Endothelial cell of umbilical vein (primary cell): ENCODE measurements around the gene MAGEC2. TPM values are rescaled to one million over a fixed set of nuclear protein-coding genes. Genes with fewer than 3 reads are reported as not detected.

Source experiments
- BruUV-seq: library from RNA; stranded (reverse); fragments of 400-500 nt; replicated peaks from 2 replicates; lab custom pipeline; 2021; lab: Mats Ljungman, UMichigan
- CTCF ChIA-PET: fragments of 300-600, 350-600 bp; sonication (Branson Sonifier 250); formaldehyde crosslinking; loops from one replicate; lab custom pipeline; 2021; ENCODE audit warnings: antibody characterized with exemption, inconsistent platforms; lab: Charles Lee
- POLR2A ChIA-PET: fragments of 300-600, 350-600 bp; sonication (Branson Sonifier 250); formaldehyde crosslinking; loops from one replicate; lab custom pipeline; 2021; ENCODE audit warnings: antibody characterized with exemption, inconsistent platforms; lab: Charles Lee
- DNase-seq: peaks from one replicate; pipeline ENCODE4 v3.0.0-alpha.2; 2011; ENCODE audit warnings: low read depth, low spot score
- FAIRE-seq: peaks from 2 replicates; lab custom pipeline; 2011; peaks lifted over from hg19 to GRCh38; lab: Jason Lieb, UNC
- H2AFZ ChIP-seq: 2 replicates; pipeline ENCODE4 v1.6.0; 2012; ENCODE audit warnings: low read depth, low read length, control low read depth, inconsistent platforms
- H3K27ac ChIP-seq: 2 replicates; pipeline ENCODE4 v1.5.1; 2011; ENCODE audit warnings: low read depth, mild to moderate bottlenecking, control low read depth, low read length, moderate library complexity; ENCODE audit not compliant: insufficient read depth
- H3K27me3 ChIP-seq, 2 experiments: 2 replicates each; pipeline versions ENCODE4 v1.6.0 to v1.6.1; 2011; ENCODE audit warnings: low read length in 2 of 2, mixed read lengths in 1 of 2; ENCODE audit not compliant: control insufficient read depth in 2 of 2, insufficient read depth in 2 of 2
- H3K36me3 ChIP-seq, 2 experiments: 2 replicates in 1 of 2; 3 replicates in 1 of 2; pipeline ENCODE4 v1.5.1; 2011; ENCODE audit warnings: low read length in 2 of 2, mild to moderate bottlenecking in 1 of 2, moderate library complexity in 1 of 2; ENCODE audit not compliant: control insufficient read depth in 2 of 2, insufficient read depth in 2 of 2; ENCODE audit errors: extremely low read depth in 1 of 2
- H3K4me1 ChIP-seq: 3 replicates; pipeline ENCODE4 v1.5.1; 2011; ENCODE audit warnings: mild to moderate bottlenecking, low read length; ENCODE audit not compliant: control insufficient read depth, insufficient read depth; ENCODE audit errors: extremely low read depth
- H3K4me2 ChIP-seq: 2 replicates; pipeline ENCODE4 v1.6.1; 2011; ENCODE audit warnings: low read length, control low read depth, mixed read lengths; ENCODE audit not compliant: insufficient read depth
- H3K4me3 ChIP-seq, 3 experiments: fragments of 200-600 bp in 1 of 3; sonication (generic), shearing (Covaris generic) in 1 of 3; replicated peaks in 1 of 3; 2 replicates each; pipeline ENCODE4 v1.5.1; 2011 to 2016; ENCODE audit warnings: control low read depth in 3 of 3, low read length in 3 of 3, mild to moderate bottlenecking in 2 of 3, inconsistent platforms in 1 of 3, low read depth in 1 of 3, moderate library complexity in 1 of 3; ENCODE audit not compliant: insufficient read depth in 1 of 3
- H3K79me2 ChIP-seq: 2 replicates; pipeline ENCODE4 v1.6.0; 2012; ENCODE audit warnings: low read length, inconsistent platforms; ENCODE audit not compliant: control insufficient read depth, insufficient read depth
- H3K9ac ChIP-seq: replicated peaks from 2 replicates; pipeline ENCODE3; 2011; ENCODE audit warnings: low read length, control low read depth; ENCODE audit not compliant: insufficient read depth; ENCODE audit errors: extremely low read depth
- H3K9me1 ChIP-seq: replicated peaks from 3 replicates; pipeline ENCODE4 v1.6.0; 2011; ENCODE audit warnings: mild to moderate bottlenecking, low read length; ENCODE audit not compliant: control insufficient read depth, insufficient read depth; ENCODE audit errors: extremely low read depth
- H3K9me3 ChIP-seq: replicated peaks from 2 replicates; pipeline ENCODE4 v1.5.1; 2012; ENCODE audit warnings: low read length, inconsistent platforms; ENCODE audit not compliant: control insufficient read depth, insufficient read depth
- H4K20me1 ChIP-seq: replicated peaks from 2 replicates; pipeline ENCODE3; 2011; ENCODE audit warnings: mild to moderate bottlenecking, low read length; ENCODE audit not compliant: control insufficient read depth, insufficient read depth; ENCODE audit errors: extremely low read depth
- CTCF ChIP-seq, 2 donors: IDR thresholded peaks; 1 replicate in 1 of 2; 2 replicates in 1 of 2; pipeline ENCODE4 v1.5.1; 2011; ENCODE audit warnings: low read length in 2 of 2, mild to moderate bottlenecking in 2 of 2, moderate library complexity in 2 of 2, control low read depth in 1 of 2, inconsistent platforms in 1 of 2, low read depth in 1 of 2; ENCODE audit not compliant: insufficient read depth in 1 of 2; ENCODE audit errors: extremely low read depth in 1 of 2
- FOS ChIP-seq: IDR thresholded peaks from 2 replicates; pipeline ENCODE4 v1.6.1; 2011; ENCODE audit warnings: mild to moderate bottlenecking, low read length, moderate library complexity, borderline replicate concordance; ENCODE audit not compliant: insufficient read depth
- GATA2 ChIP-seq: IDR thresholded peaks from 2 replicates; pipeline ENCODE4 v1.7.0; 2011; ENCODE audit warnings: low read depth, mild to moderate bottlenecking, moderate library complexity, mixed read lengths, low read length; ENCODE audit not compliant: insufficient read length, insufficient read depth
- JUN ChIP-seq: IDR thresholded peaks from 2 replicates; pipeline ENCODE4 v1.6.1; 2011; ENCODE audit warnings: borderline replicate concordance, low read depth; ENCODE audit not compliant: insufficient read length, insufficient read depth
- MAX ChIP-seq: IDR thresholded peaks from 2 replicates; pipeline ENCODE4 v1.6.1; 2011; ENCODE audit not compliant: insufficient read depth, insufficient read length
- MYC ChIP-seq: IDR thresholded peaks from one replicate; pipeline ENCODE4 v1.6.1; 2011; ENCODE audit warnings: mild to moderate bottlenecking, low read depth, low read length
- POLR2A ChIP-seq: IDR thresholded peaks from 2 replicates; pipeline ENCODE4 v1.6.1; 2012; ENCODE audit warnings: low read depth, mild to moderate bottlenecking, control low read depth, low read length
- POLR2AphosphoS5 ChIP-seq: IDR thresholded peaks from 2 replicates; pipeline ENCODE4 v1.6.1; 2012; ENCODE audit warnings: low read depth, mild to moderate bottlenecking, control low read depth, low read length, moderate library complexity; ENCODE audit not compliant: insufficient read depth
- dilution Hi-C: fragments of 300-500 bp; cut with MboI; formaldehyde crosslinking; loops from one replicate; pipeline ENCODE4 v1.15.0; 2019; ENCODE audit warnings: low sequenced_read_pairs; ENCODE audit not compliant: extremely low pct_ligation_motif_present
- intact Hi-C: fragments of 100-400 bp; cut with micrococcal nuclease; formaldehyde crosslinking; loops from one replicate; pipeline ENCODE4 v1.10.0; 2022
- polyA plus RNA-seq, 4 experiments: library from polyadenylated mRNA; depleted of rRNA in 3 of 4; stranded (reverse) in 3 of 4; unstranded in 1 of 4; fragments of >200 nt; gene quantifications; 2 replicates each; pipeline versions ENCODE4 v1.2.1 to v1.2.3, GENCODE V29; 2011 to 2012; ENCODE audit warnings: missing spikeins in 1 of 4
- total RNA-seq: library from RNA; stranded (reverse); gene quantifications from 2 replicates; pipeline ENCODE4 v1.2.3, GENCODE V29; 2021

MAGEC2 gene
- total and polyA plus RNA-seq, 2 donors (not counting 3 experiments of a cell fraction or from before 2014, with no cell fraction given): not detected

GRCh38 chrX:142156567-142156966 is 48.5 kb downstream of the MAGEC2 start:
- dilution Hi-C loops (no loop called here), intact Hi-C loops (no loop called here)
- no peaks in the 10 kb centered on the region for H3K36me3 ChIP-seq
- no peak for FAIRE-seq
- H3K4me2 ChIP-seq: no peak overlapping the region
- CTCF ChIA-PET: no interaction called here
- H3K4me1 ChIP-seq: no peaks in the 10 kb centered on the region
- POLR2A ChIA-PET: no interaction called here
- no peaks in the 10 kb centered on the region for H3K79me2 ChIP-seq
- no peaks in the 10 kb centered on the region for H3K27me3 ChIP-seq
- no TSS peak for BruUV-seq
- DNase-seq: no peak
- H3K9ac ChIP-seq: no peak overlapping the region
- H2AFZ ChIP-seq: no peak overlapping the region
- TF ChIP-seq MYC (no peak), JUN (no peak), MAX (no peak), POLR2AphosphoS5 (no peak), CTCF (IDR thresholded peaks at IDR 0.05; ENCODE audit: extremely low read depth in 1 of 2, insufficient read depth in 1 of 2, low read depth in 1 of 2, low read length in 2 of 2) (no peak), GATA2 (no peak), POLR2A (no peak), FOS (no peak)
- H3K9me1 ChIP-seq: no peaks in the 10 kb centered on the region
- no peaks in the 10 kb centered on the region for H3K9me3 ChIP-seq
- no peak overlapping the region for H3K4me3 ChIP-seq
- no peak overlapping the region for H3K27ac ChIP-seq
- no peaks in the 10 kb centered on the region for H4K20me1 ChIP-seq
